Neural cell (in vitro differentiated cells): ENCODE data around the gene MARCHF11. TPM values are rescaled to one million over a fixed set of nuclear protein-coding genes. Genes with fewer than 3 reads are reported as not detected.

Experiments used
- H2AFZ ChIP-seq: fragments of 200-600, 300-800 bp; sonication (generic), shearing (Covaris generic); 2 replicates; pipeline ENCODE4 v1.6.0; 2014; ENCODE audit warnings: low read depth, mild to moderate bottlenecking, antibody characterized with exemption, low read length, moderate library complexity
- H3F3A ChIP-seq: fragments of 200-600 bp; shearing (Covaris generic); 2 replicates; pipeline ENCODE4 v1.6.1; 2016; ENCODE audit warnings: mild to moderate bottlenecking, moderate library complexity, mixed read lengths, antibody characterized with exemption, low read length; ENCODE audit not compliant: insufficient read depth, poor library complexity, severe bottlenecking
- H3K27ac ChIP-seq: fragments of 200-600, 300-800 bp; sonication (generic), shearing (Covaris generic); 2 replicates; pipeline ENCODE4 v1.5.1; 2014; ENCODE audit warnings: mild to moderate bottlenecking, low read length, moderate library complexity
- H3K27me3 ChIP-seq: fragments of 300-800, 200-600 bp; sonication (generic), shearing (Covaris generic); 2 replicates; pipeline ENCODE4 v1.6.0; 2014; ENCODE audit warnings: mild to moderate bottlenecking, low read depth, low read length, moderate library complexity; ENCODE audit not compliant: insufficient read depth
- H3K36me3 ChIP-seq: fragments of 300-800, 200-600 bp; sonication (generic), shearing (Covaris generic); 2 replicates; pipeline ENCODE4 v1.5.1; 2014; ENCODE audit warnings: mild to moderate bottlenecking, antibody characterized with exemption, low read length, moderate library complexity; ENCODE audit not compliant: insufficient read depth
- H3K4me2 ChIP-seq: fragments of 300-800, 200-600 bp; sonication (generic), shearing (Covaris generic); 2 replicates; pipeline ENCODE4 v1.6.0; 2014; ENCODE audit warnings: mild to moderate bottlenecking, low read length
- H3K4me3 ChIP-seq: fragments of 300-800, 200-600 bp; sonication (generic), shearing (Covaris generic); 2 replicates; pipeline ENCODE4 v1.5.1; 2014; ENCODE audit warnings: mild to moderate bottlenecking, low read length, moderate library complexity
- H3K79me2 ChIP-seq: fragments of 200-600 bp; shearing (Covaris generic); replicated peaks from 2 replicates; pipeline ENCODE4 v1.6.0; 2014; ENCODE audit warnings: mild to moderate bottlenecking, low read length, moderate library complexity; ENCODE audit not compliant: insufficient read depth
- H3K9ac ChIP-seq: fragments of 300-800, 200-600 bp; sonication (generic), shearing (Covaris generic); 2 replicates; pipeline ENCODE4 v1.6.1; 2016; ENCODE audit warnings: mild to moderate bottlenecking, low read length, mixed read lengths
- H3K9me2 ChIP-seq: fragments of 200-600 bp; shearing (Covaris generic); 2 replicates; pipeline ENCODE4 v1.6.1; 2016; ENCODE audit warnings: mild to moderate bottlenecking, low read length, mixed read lengths; ENCODE audit not compliant: insufficient read depth
- H3K9me3 ChIP-seq: fragments of 200-600, 300-800 bp; sonication (generic), shearing (Covaris generic); 2 replicates; pipeline ENCODE4 v1.6.1; 2016; ENCODE audit warnings: mild to moderate bottlenecking, mixed run types, low read length, moderate library complexity, mixed read lengths
- H4K20me1 ChIP-seq: fragments of 200-600 bp; shearing (Covaris generic); 2 replicates; pipeline ENCODE4 v1.6.1; 2016; ENCODE audit warnings: mild to moderate bottlenecking, mixed run types; ENCODE audit not compliant: insufficient read depth
- CTCF ChIP-seq: fragments of 450-650 bp; IDR thresholded peaks from 2 replicates; pipeline ENCODE4 v1.5.1; 2014; ENCODE audit warnings: antibody characterized with exemption, mild to moderate bottlenecking, moderate library complexity; ENCODE audit not compliant: poor library complexity, severe bottlenecking
- EP300 ChIP-seq: fragments of 450-650 bp; conservative IDR thresholded peaks from 2 replicates; pipeline ENCODE4 v1.6.1; 2014; ENCODE audit warnings: antibody characterized with exemption, mild to moderate bottlenecking, moderate library complexity; ENCODE audit not compliant: poor library complexity, severe bottlenecking
- EZH2 ChIP-seq: fragments of 200-600, 300-800 bp; shearing (Covaris generic), sonication (generic); IDR thresholded peaks from 2 replicates; pipeline ENCODE4 v1.6.1; 2014; ENCODE audit warnings: antibody characterized with exemption, low read length, borderline replicate concordance, mild to moderate bottlenecking; ENCODE audit not compliant: insufficient read depth, poor library complexity, severe bottlenecking
- MXI1 ChIP-seq: fragments of 450-650 bp; conservative IDR thresholded peaks from 2 replicates; pipeline ENCODE4 v1.6.1; 2014; ENCODE audit warnings: antibody characterized with exemption, mild to moderate bottlenecking; ENCODE audit not compliant: poor library complexity, severe bottlenecking
- POLR2AphosphoS5 ChIP-seq: IDR thresholded peaks from 2 replicates; pipeline ENCODE4 v1.6.1; 2012
- RAD21 ChIP-seq: fragments of 450-650 bp; conservative IDR thresholded peaks from 2 replicates; pipeline ENCODE4 v1.6.1; 2014; ENCODE audit warnings: antibody characterized with exemption, mild to moderate bottlenecking, moderate library complexity
- REST ChIP-seq: IDR thresholded peaks from 2 replicates; pipeline ENCODE4 v1.6.1; 2012; ENCODE audit warnings: borderline replicate concordance
- SMC3 ChIP-seq: fragments of 450-650 bp; conservative IDR thresholded peaks from 2 replicates; pipeline ENCODE4 v1.6.1; 2014; ENCODE audit warnings: antibody characterized with exemption, mild to moderate bottlenecking, moderate library complexity; ENCODE audit not compliant: poor library complexity
- TAF1 ChIP-seq: IDR thresholded peaks from 2 replicates; pipeline ENCODE4 v1.6.1; 2012; ENCODE audit warnings: low read depth
- polyA plus RNA-seq: library from polyadenylated mRNA; depleted of rRNA; stranded (reverse); fragments of >200 nt; gene quantifications from 2 replicates; pipeline ENCODE4 v1.2.3, GENCODE V29; 2014

Gene MARCHF11
- polyA plus RNA-seq, 1 donor from 2014 or later = 6.1 TPM

DNA sequence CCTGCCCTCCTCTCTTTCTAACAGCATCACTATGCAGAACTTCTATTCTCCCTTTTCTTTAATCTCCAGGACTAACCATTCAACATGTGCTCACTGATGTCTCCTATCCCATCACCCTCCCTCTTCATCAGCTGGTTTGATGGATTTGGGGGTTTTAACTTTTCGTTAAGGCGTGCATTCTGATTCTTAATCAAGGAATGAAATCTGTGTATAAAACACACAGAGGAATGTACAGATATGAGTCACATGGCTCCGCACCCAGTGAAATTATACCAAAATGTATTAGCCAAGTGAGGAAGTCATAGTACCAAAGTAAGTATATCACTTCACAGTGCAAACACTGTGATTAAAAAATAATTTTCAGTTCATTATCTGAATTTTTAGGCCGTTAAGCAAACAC, 35.2 kb downstream of the MARCHF11 start:
- no peak overlapping the region for H3K9ac ChIP-seq
- H3K4me3 ChIP-seq = no peak overlapping the region
- H3F3A ChIP-seq = no peaks in the 10 kb centered on the region
- no peak overlapping the region for H3K27ac ChIP-seq
- no peak overlapping the region for H2AFZ ChIP-seq
- no peaks in the 10 kb centered on the region for H3K9me2 ChIP-seq
- H3K79me2 ChIP-seq = no peaks in the 10 kb centered on the region
- H3K4me2 ChIP-seq = no peak overlapping the region
- TF ChIP-seq SMC3 (no peak), MXI1 (no peak), RAD21 (no peak), TAF1 (no peak), POLR2AphosphoS5 (no peak), REST (no peak), CTCF (no peak), EZH2 (no peak), EP300 (no peak)
- no peaks in the 10 kb centered on the region for H4K20me1 ChIP-seq
- no peaks in the 10 kb centered on the region for H3K9me3 ChIP-seq
- no peaks in the 10 kb centered on the region for H3K36me3 ChIP-seq
- H3K27me3 ChIP-seq = no peaks in the 10 kb centered on the region

- no peaks in the 10 kb centered on the region for H3K79me2 ChIP-seq
- H3K4me3 ChIP-seq = no peak overlapping the region
- H3K4me2 ChIP-seq = no peak overlapping the region
- H3K36me3 ChIP-seq = no peaks in the 10 kb centered on the region
- no peaks in the 10 kb centered on the region for H4K20me1 ChIP-seq
- no peaks in the 10 kb centered on the region for H3F3A ChIP-seq
- H3K9ac ChIP-seq = no peak overlapping the region
- H3K27me3 ChIP-seq = no peaks in the 10 kb centered on the region
- TF ChIP-seq RAD21 (no peak), POLR2AphosphoS5 (no peak), TAF1 (no peak), EP300 (no peak), MXI1 (no peak), CTCF (no peak), EZH2 (no peak), SMC3 (no peak), REST (no peak)
- peaks cover 2% of the 10 kb centered on the region for H3K9me3 ChIP-seq
- no peaks in the 10 kb centered on the region for H3K9me2 ChIP-seq
- no peak overlapping the region for H3K27ac ChIP-seq
- H2AFZ ChIP-seq = no peak overlapping the region
Observed at GRCh38 chr5:16143361-16144049, 36.1 kb downstream of the MARCHF11 start.
